ENCODE measurements around the gene METTL1.

Gene METTL1

DNA sequence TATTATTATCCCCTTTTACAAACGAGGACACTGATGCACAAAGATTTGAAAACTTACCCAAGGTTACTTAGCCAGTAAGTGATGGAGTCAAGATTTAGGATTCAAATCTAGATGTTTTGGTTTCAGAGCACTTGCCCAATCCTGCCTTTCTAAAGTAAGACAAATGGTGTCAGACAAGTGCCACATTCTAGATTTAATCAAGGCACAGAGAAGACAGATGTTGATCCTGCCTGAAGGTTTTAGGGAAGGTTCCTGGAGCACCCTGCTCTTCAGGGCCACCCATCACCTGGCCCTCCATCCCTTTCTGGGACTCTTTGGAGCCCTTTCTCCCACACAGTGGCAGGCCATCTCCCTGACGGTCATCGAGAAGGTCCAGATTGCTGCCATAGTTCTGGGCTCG, 14.1 kb downstream of the METTL1 start:
- H3K9me3 Mint-ChIP-seq: no peaks in the 10 kb centered on the region
- peaks cover 16 to 30% of the 10 kb centered on the region in 2 donors for H3K36me3 Mint-ChIP-seq
- no peaks in the 10 kb centered on the region for H3K27me3 Mint-ChIP-seq
- H3K4me1 Mint-ChIP-seq: peaks cover 36 to 68% of the 10 kb centered on the region in 2 donors
- DNase-seq: no peak
- ATAC-seq (replicated peaks): no peak
- H3K27ac Mint-ChIP-seq: no peak overlapping the region
- no peak overlapping the region for H3K4me3 Mint-ChIP-seq

DNA sequence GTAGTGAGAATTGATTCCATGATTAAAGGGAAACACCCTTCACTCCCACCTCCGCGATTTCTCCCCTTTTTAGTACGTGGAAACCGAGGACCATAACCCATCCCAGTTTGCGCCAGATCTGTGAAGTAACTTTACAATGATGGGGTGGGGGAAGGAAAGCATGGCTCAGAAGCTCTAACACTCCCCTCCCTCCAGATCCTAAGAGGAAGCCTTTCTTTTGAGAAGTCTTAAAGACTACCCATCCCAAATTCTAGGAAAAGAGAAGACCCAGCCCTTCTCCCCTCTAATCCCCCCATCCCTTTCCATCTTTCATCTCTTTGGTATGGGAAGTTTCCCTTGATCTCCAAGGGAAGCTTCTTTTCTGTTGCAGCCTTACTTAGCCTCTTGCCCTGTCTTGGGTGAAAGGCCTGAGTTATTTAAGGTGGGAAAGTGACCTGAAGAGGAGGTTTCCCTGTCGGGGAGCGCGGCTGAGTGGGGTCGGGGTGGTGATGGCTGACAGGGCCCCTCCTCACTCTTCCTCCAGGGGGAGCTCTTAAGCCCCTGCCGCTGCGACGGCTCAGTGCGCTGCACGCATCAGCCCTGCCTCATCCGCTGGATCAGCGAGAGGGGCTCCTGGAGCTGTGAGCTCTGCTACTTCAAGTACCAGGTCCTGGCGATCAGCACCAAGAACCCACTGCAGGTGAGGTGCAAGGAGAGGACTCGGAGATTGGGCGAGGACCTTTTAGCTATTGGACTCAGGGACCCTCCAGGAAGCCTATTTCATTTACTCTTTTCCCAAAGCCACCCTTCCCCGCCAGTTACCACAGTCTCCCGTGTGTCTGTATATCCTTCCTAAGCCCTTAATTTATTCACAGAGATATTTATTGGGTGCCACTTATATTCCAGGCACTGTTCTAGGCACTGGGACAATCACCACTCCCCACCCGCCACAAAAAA, 15.2 kb downstream of the METTL1 start:
- Mint-ChIP-seq H3K27me3 (no peaks in the 10 kb centered on the region), H3K4me3 (peak overlapping the region; percentile 90)

DNA sequence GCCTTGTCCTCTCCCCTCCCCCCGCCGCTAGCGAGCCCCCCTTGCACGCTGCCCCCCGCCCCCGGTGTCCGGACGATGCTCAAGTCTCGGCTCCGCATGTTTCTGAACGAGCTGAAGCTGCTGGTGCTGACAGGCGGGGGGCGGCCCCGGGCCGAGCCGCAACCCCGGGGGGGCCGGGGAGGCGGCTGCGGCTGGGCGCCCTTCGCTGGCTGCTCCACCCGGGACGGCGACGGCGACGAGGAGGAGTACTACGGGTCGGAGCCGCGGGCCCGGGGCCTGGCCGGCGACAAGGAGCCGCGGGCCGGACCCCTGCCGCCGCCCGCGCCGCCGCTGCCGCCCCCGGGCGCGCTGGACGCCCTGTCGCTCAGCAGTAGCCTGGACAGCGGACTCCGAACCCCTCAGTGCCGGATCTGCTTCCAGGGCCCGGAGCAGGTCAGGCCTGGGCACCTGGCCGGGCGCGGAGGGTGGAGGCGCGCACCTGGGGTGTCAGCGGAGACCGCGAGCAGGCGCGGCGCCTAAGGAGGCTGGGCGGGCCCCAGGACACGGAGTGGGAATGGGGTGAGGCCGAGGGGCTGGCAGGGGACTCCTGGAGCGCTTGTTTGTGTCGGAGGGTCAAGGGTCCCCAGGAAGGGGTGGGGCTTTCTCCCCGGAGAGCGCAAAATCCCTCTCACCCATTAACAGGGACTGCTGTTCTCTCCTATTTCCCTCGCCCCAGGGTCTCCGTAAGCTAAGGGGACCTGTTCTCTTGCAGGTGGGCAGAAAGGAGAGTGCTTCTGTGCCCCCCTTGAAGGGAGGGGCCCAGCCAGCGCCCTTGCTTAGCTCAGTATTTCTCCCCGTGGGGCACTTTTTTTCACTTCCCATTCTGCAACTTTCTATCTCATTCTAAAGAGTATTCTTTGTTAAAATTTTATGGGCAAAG, 16.2 kb downstream of the METTL1 start:
- Mint-ChIP-seq H3K27ac (peak overlapping the region; percentile 90), H3K4me1 (peaks cover 44 to 78% of the 10 kb centered on the region in 2 donors), H3K9me3 (no peaks in the 10 kb centered on the region), H3K27me3 (no peaks in the 10 kb centered on the region), H3K36me3 (peaks cover 27 to 31% of the 10 kb centered on the region in 2 donors), H3K4me3 (peak overlapping the region; percentile 90)
- DNase-seq (no peak), ATAC-seq (replicated peaks) (peak; percentile 3 to 7)

More for the DNA sequence above, 15.2 kb downstream of the METTL1 start:
- Mint-ChIP-seq H3K9me3 (no peaks in the 10 kb centered on the region), H3K36me3 (peaks cover 18 to 32% of the 10 kb centered on the region in 2 donors), H3K27ac (peak overlapping the region; percentile 90), H3K4me1 (peaks cover 39 to 77% of the 10 kb centered on the region in 2 donors)
- DNase-seq (peak; percentile 49), ATAC-seq (replicated peaks) (peak; percentile 25 to 30)

DNA sequence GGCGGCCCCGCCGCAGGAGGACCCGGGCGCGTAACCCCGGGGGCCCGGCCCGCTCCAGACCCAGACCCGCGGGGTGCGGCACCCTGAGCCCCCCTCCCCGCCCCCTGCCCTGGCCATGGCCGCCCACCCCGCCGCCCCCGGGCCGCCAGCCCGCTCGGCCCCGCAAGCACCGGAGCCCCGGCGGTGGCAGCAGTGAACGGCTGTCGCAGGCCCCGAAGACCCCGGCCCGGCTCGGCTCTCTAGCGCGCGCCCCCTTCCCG, 16.8 kb downstream of the METTL1 start:
- Mint-ChIP-seq H3K27ac (no peak overlapping the region), H3K27me3 (no peaks in the 10 kb centered on the region), H3K36me3 (peaks cover 33 to 37% of the 10 kb centered on the region in 2 donors), H3K9me3 (no peaks in the 10 kb centered on the region), H3K4me1 (peaks cover 46 to 77% of the 10 kb centered on the region in 2 donors), H3K4me3 (peak overlapping the region; percentile 68 to 90)
- ATAC-seq (replicated peaks) (no peak), DNase-seq (no peak)

GRCh38 chr12:57754411-57755193, 17.3 kb downstream of the METTL1 start, which contains the start of gene MARCHF9:
MARCHF9 (plus strand) TSS chr12:57755103; CDS start chr12:57755529, 426 bp downstream.
- DNase-seq (peak; percentile 71), ATAC-seq (replicated peaks) (peak; percentile 31 to 40)
- H3K9me3 Mint-ChIP-seq: no peaks in the 10 kb centered on the region
- H3K4me3 Mint-ChIP-seq: peak within 1 kb of the TSS; percentile 90
- no peaks in the 10 kb centered on the region for H3K27me3 Mint-ChIP-seq
- H3K36me3 Mint-ChIP-seq: peaks cover 31 to 33% of the 10 kb centered on the region in 2 donors
- H3K27ac Mint-ChIP-seq: peak within 1 kb of the TSS; percentile 90
- H3K4me1 Mint-ChIP-seq: peaks cover 44 to 72% of the 10 kb centered on the region in 2 donors

GRCh38 chr12:57753756-57754337, 18.1 kb downstream of the METTL1 start:
- Mint-ChIP-seq H3K36me3 (peaks cover 31 to 35% of the 10 kb centered on the region in 2 donors), H3K27me3 (no peaks in the 10 kb centered on the region), H3K4me1 (peaks cover 39 to 69% of the 10 kb centered on the region in 2 donors), H3K9me3 (no peaks in the 10 kb centered on the region), H3K4me3 (no peak overlapping the region), H3K27ac (peak overlapping the region; percentile 26)
- ATAC-seq (replicated peaks): no peak
- no peak for DNase-seq

DNA sequence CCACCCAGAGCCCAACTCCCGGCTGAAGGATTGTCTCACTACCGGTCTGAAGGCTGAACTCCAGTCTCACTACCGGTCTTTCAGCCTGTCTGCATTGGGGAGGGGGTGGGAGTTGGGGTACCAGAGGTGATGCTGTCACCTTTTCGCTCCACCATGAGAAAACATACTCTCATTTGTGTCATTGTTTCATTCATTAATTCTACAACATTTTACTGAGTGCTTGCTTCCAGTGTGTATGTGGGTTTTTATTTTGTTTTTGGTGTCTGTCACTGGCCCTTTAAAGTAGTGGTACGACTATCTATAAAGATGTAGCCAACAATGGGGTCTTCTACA, 19.3 kb downstream of the METTL1 start:
- H3K4me3 Mint-ChIP-seq: peak overlapping the region; percentile 93 to 98
- H3K36me3 Mint-ChIP-seq: peaks cover 33 to 39% of the 10 kb centered on the region in 2 donors
- peaks cover 37 to 63% of the 10 kb centered on the region in 2 donors for H3K4me1 Mint-ChIP-seq
- no peak for DNase-seq
- H3K9me3 Mint-ChIP-seq: no peaks in the 10 kb centered on the region
- no peaks in the 10 kb centered on the region for H3K27me3 Mint-ChIP-seq
- peak overlapping the region; percentile 94 for H3K27ac Mint-ChIP-seq
- no peak for ATAC-seq (replicated peaks)

DNA sequence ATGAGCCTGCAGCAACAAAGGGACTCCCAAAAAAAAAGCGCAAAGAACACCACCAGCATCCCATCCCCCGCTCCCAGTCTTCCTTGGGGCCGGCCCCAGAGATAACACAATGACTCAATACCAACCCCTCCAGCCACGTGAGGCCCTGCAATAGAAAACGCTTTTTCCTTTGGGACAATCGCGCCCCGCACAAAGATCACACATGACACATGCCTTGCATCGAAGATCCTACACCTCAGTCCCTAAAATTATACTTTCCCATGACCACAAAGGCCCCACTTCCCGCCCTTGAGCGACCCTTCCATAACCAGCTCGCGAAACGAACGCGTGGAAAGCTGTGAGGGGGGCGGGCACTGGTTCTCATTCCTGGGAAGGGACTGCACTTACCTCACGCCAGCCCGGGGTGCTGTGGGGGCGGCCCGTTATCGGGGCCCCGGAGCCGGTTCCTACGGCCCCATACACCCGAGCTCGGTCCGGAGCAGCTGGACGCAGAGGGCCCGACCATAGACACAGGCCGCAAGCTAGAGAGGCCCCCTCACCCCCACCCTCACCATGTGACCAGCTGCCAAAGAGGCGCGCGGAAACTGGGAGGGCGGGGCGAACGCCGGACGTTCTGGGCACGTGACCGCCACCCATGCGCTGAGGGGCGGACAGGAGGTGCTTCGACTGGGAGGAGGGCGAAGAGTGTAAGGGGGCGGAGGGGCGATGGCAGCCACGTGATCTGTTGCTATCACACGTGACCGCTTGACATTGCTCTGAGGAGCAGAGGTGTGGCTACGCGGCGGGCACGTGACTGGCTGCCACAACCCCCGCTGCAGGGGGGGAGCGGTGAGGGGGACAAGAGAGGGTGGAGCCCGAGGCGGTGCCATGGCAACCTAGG, 19.9 kb downstream of the METTL1 start, which contains the start of gene CDK4:
CDK4 (minus strand) TSS at position 523 of the 880 bp plus-strand sequence. CDS start 593 bp downstream, outside the sequence.
- no peaks in the 10 kb centered on the region for H3K27me3 Mint-ChIP-seq
- DNase-seq (peak; percentile 99), ATAC-seq (replicated peaks) (peak; percentile 77 to 84)
- peak within 1 kb of the TSS; percentile 93 to 98 for H3K4me3 Mint-ChIP-seq
- peak within 1 kb of the TSS; percentile 94 for H3K27ac Mint-ChIP-seq
- H3K9me3 Mint-ChIP-seq: no peaks in the 10 kb centered on the region
- H3K36me3 Mint-ChIP-seq: peaks cover 37 to 44% of the 10 kb centered on the region in 2 donors
- H3K4me1 Mint-ChIP-seq: peaks cover 35 to 65% of the 10 kb centered on the region in 2 donors

GRCh38 chr12:57751432-57751787, 20.5 kb downstream of the METTL1 start:
- no peak for DNase-seq
- H3K9me3 Mint-ChIP-seq: no peaks in the 10 kb centered on the region
- no peak for ATAC-seq (replicated peaks)
- H3K27me3 Mint-ChIP-seq: no peaks in the 10 kb centered on the region
- peak overlapping the region; percentile 94 for H3K27ac Mint-ChIP-seq
- peaks cover 31 to 61% of the 10 kb centered on the region in 2 donors for H3K4me1 Mint-ChIP-seq
- H3K4me3 Mint-ChIP-seq: peak overlapping the region; percentile 93 to 98
- H3K36me3 Mint-ChIP-seq: peaks cover 36 to 46% of the 10 kb centered on the region in 2 donors

GRCh38 chr12:57750561-57751431, 21.1 kb downstream of the METTL1 start:
- ATAC-seq (replicated peaks) (no peak), DNase-seq (no peak)
- Mint-ChIP-seq H3K4me1 (peaks cover 34 to 63% of the 10 kb centered on the region in 2 donors), H3K27me3 (no peaks in the 10 kb centered on the region), H3K4me3 (peak overlapping the region; percentile 93 to 98), H3K27ac (peak overlapping the region; percentile 94), H3K36me3 (peaks cover 38 to 51% of the 10 kb centered on the region in 2 donors), H3K9me3 (no peaks in the 10 kb centered on the region)

- Mint-ChIP-seq H3K27ac (no peak overlapping the region), H3K9me3 (no peaks in the 10 kb centered on the region), H3K27me3 (no peaks in the 10 kb centered on the region), H3K4me3 (no peak overlapping the region), H3K36me3 (peaks cover 38 to 61% of the 10 kb centered on the region in 2 donors), H3K4me1 (peaks cover 41 to 68% of the 10 kb centered on the region in 2 donors)
- DNase-seq: no peak
- ATAC-seq (replicated peaks): no peak
Measured at GRCh38 chr12:57749061-57749460, 22.8 kb downstream of the METTL1 start.

GRCh38 chr12:57746025-57746424, 25.9 kb downstream of the METTL1 start:
- no peaks in the 10 kb centered on the region for H3K9me3 Mint-ChIP-seq
- H3K4me3 Mint-ChIP-seq: peak overlapping the region; percentile 96
- no peaks in the 10 kb centered on the region for H3K27me3 Mint-ChIP-seq
- peak overlapping the region; percentile 99 for H3K27ac Mint-ChIP-seq
- DNase-seq: no peak
- H3K4me1 Mint-ChIP-seq: peaks cover 33 to 58% of the 10 kb centered on the region in 2 donors
- ATAC-seq (replicated peaks): no peak
- peaks cover 29 to 52% of the 10 kb centered on the region in 2 donors for H3K36me3 Mint-ChIP-seq
